HepG2 (cell line): ENCODE measurements around the gene U2AF1L4. TPM values are rescaled to one million over a fixed set of nuclear protein-coding genes. Genes with fewer than 3 reads are reported as not detected.

ENCODE experiments used
- ATAC-seq: fragments of 200-7000 bp; cut with Tn5 transposase; 3 replicates; pipeline ENCODE4 v1.9.1; 2020; ENCODE audit warnings: mild to moderate bottlenecking, moderate library complexity
- BruUV-seq: library from RNA; stranded (reverse); fragments of 400-500 nt; replicated peaks from 2 replicates; lab custom pipeline; 2021; lab: Mats Ljungman, UMichigan
- CTCF ChIA-PET: fragments of 300-600 bp; formaldehyde crosslinking; extraction: SDS; loops from one replicate; lab custom pipeline; 2021; ENCODE audit warnings: low total read pairs, inconsistent platforms, low intra/inter-chr PET ratio; lab: Yijun Ruan, JAX
- POLR2A ChIA-PET: fragments of 350-600 bp; sonication (Branson Sonifier 250); formaldehyde crosslinking; loops from one replicate; lab custom pipeline; 2020; ENCODE audit warnings: antibody characterized with exemption, inconsistent platforms; lab: Yijun Ruan, JAX
- DNase-seq: peaks from one replicate; pipeline ENCODE4 v3.0.0-alpha.2; 2015; ENCODE audit warnings: low spot score
- FAIRE-seq: peaks from 3 replicates; lab custom pipeline; 2011; peaks lifted over from hg19 to GRCh38; lab: Jason Lieb, UNC
- H2AFZ ChIP-seq: one replicate; pipeline ENCODE4 v1.6.1; 2011; ENCODE audit warnings: low read length, inconsistent platforms
- H3K27ac ChIP-seq: fragments of 300-600 bp; 3 replicates; pipeline ENCODE4 v1.8.0; 2011; ENCODE audit warnings: mixed run types, mild to moderate bottlenecking, mixed read lengths, low read length, inconsistent platforms; ENCODE audit not compliant: insufficient read depth; ENCODE audit errors: extremely low read length
- H3K27me3 ChIP-seq, 2 experiments: fragments of 200-600 bp in 1 of 2; 2 replicates in 1 of 2; 3 replicates in 1 of 2; pipeline versions ENCODE4 v1.6.0 to v1.8.0; 2011; ENCODE audit warnings: low read length in 2 of 2, mild to moderate bottlenecking in 2 of 2, moderate library complexity in 2 of 2, inconsistent platforms in 1 of 2; ENCODE audit not compliant: insufficient read depth in 2 of 2, control insufficient read depth in 1 of 2
- H3K36me3 ChIP-seq, 2 experiments: fragments of 200-600 bp in 1 of 2; replicated peaks in 1 of 2; 2 replicates in 1 of 2; 3 replicates in 1 of 2; pipeline versions ENCODE4 v1.5.1 to v1.8.0; 2011; ENCODE audit warnings: low read length in 2 of 2, inconsistent platforms in 1 of 2; ENCODE audit not compliant: insufficient read depth in 2 of 2, control insufficient read depth in 1 of 2
- H3K4me1 ChIP-seq: 2 replicates; pipeline ENCODE4 v1.5.1; 2012; ENCODE audit warnings: low read length, inconsistent platforms; ENCODE audit not compliant: insufficient read depth
- H3K4me2 ChIP-seq: 2 replicates; pipeline ENCODE4 v1.6.0; 2011; ENCODE audit warnings: low read depth, low read length, inconsistent platforms
- H3K4me3 ChIP-seq, 3 experiments: fragments of 200-600 bp in 1 of 3; sonication (generic), shearing (Covaris generic) in 1 of 3; replicated peaks in 1 of 3; 2 replicates each; pipeline ENCODE4 v1.5.1; 2011 to 2016; ENCODE audit warnings: low read length in 3 of 3, inconsistent platforms in 2 of 3, low read depth in 2 of 3, mild to moderate bottlenecking in 2 of 3, control low read depth in 1 of 3, mixed read lengths in 1 of 3; ENCODE audit not compliant: insufficient read depth in 1 of 3
- H3K79me2 ChIP-seq: one replicate; pipeline ENCODE4 v1.6.1; 2011; ENCODE audit warnings: low read length, inconsistent platforms; ENCODE audit not compliant: insufficient read depth
- H3K9ac ChIP-seq: 2 replicates; pipeline ENCODE4 v1.6.0; 2011; ENCODE audit warnings: mild to moderate bottlenecking, low read depth, low read length, inconsistent platforms; ENCODE audit not compliant: insufficient read depth
- H3K9me3 ChIP-seq: 2 replicates; pipeline ENCODE4 v1.5.1; 2012; ENCODE audit warnings: mild to moderate bottlenecking, low read length
- H4K20me1 ChIP-seq: 2 replicates; pipeline ENCODE4 v1.6.0; 2011; ENCODE audit warnings: inconsistent platforms, mild to moderate bottlenecking, low read length, moderate library complexity; ENCODE audit not compliant: insufficient read depth
- HDAC1 ChIP-seq: sonication (generic); formaldehyde crosslinking; IDR thresholded peaks from 2 replicates; pipeline ENCODE4 v1.5.1; 2020; ENCODE audit warnings: mild to moderate bottlenecking, missing genetic modification reagents
- RFX1 ChIP-seq: fragments of 450-650 bp; IDR thresholded peaks from 2 replicates; pipeline ENCODE4 v1.6.1; 2017
- SRSF9 ChIP-seq: fragments of 200-400 bp; formaldehyde crosslinking; IDR thresholded peaks from 2 replicates; pipeline ENCODE4 v1.6.1; 2018; ENCODE audit warnings: borderline replicate concordance, mild to moderate bottlenecking, low read depth, low read length; ENCODE audit not compliant: insufficient read depth, poor library complexity, severe bottlenecking
- THAP11 ChIP-seq: IDR thresholded peaks from 2 replicates; pipeline ENCODE4 v1.6.1; 2016; ENCODE audit warnings: missing biosample characterization, missing genetic modification reagents
- ZNF224 ChIP-seq: sonication (generic); formaldehyde crosslinking; IDR thresholded peaks from 2 replicates; pipeline ENCODE4 v1.5.0; 2020; ENCODE audit warnings: mild to moderate bottlenecking, missing genetic modification reagents
- ZNF253 ChIP-seq: sonication (generic); formaldehyde crosslinking; IDR thresholded peaks from 2 replicates; pipeline ENCODE4 v1.8.0; 2022; ENCODE audit warnings: mild to moderate bottlenecking, missing genetic modification reagents, borderline replicate concordance
- ZNF256 ChIP-seq: sonication (generic); formaldehyde crosslinking; conservative IDR thresholded peaks from 2 replicates; pipeline ENCODE4 v1.4.0; 2020; ENCODE audit warnings: missing genetic modification reagents
- ZNF296 ChIP-seq: sonication (generic); formaldehyde crosslinking; conservative IDR thresholded peaks from 2 replicates; pipeline ENCODE4 v1.5.0; 2020; ENCODE audit warnings: mild to moderate bottlenecking, missing genetic modification reagents
- ZNF484 ChIP-seq: sonication (generic); formaldehyde crosslinking; IDR thresholded peaks from 2 replicates; pipeline ENCODE4 v1.5.1; 2020; ENCODE audit warnings: mild to moderate bottlenecking, low read depth, missing genetic modification reagents, borderline replicate concordance
- ZNF564 ChIP-seq: sonication (generic); formaldehyde crosslinking; IDR thresholded peaks from 2 replicates; pipeline ENCODE4 v1.8.1; 2023; ENCODE audit warnings: mild to moderate bottlenecking, missing genetic modification reagents
- ZNF598 ChIP-seq: sonication (generic); formaldehyde crosslinking; IDR thresholded peaks from 2 replicates; pipeline ENCODE4 v1.5.1; 2020; ENCODE audit warnings: mild to moderate bottlenecking, missing genetic modification reagents, borderline replicate concordance
- WGBS: methylation state at CpG from one replicate; pipeline ENCODE4 v1.1.6; 2017; ENCODE audit warnings: low lambda C conversion rate; 5-methylcytosine and 5-hydroxymethylcytosine counted together
- in situ Hi-C: cut with HindIII; loops from 2 replicates; pipeline ENCODE4 v1.10.0; 2017; ENCODE audit warnings: low pct_unique_long_range_greater_than_20kb; ENCODE audit not compliant: extremely low pct_ligation_motif_present
- intact Hi-C: fragments of 100-400 bp; cut with micrococcal nuclease; formaldehyde crosslinking; loops from one replicate; pipeline ENCODE4 v1.10.0; 2022; ENCODE audit not compliant: unreplicated experiment
- polyA plus RNA-seq, 8 experiments: library from polyadenylated mRNA; depleted of rRNA in 3 of 8; stranded (reverse) in 7 of 8; unstranded in 1 of 8; fragments of >200 nt; fragmentation: Illumina TruSeq in 4 of 8; extraction: Trizol in 4 of 8; gene quantifications; 2 replicates each; pipeline versions ENCODE4 v1.2.1 to v1.2.3, GENCODE V29; 2011 to 2016; ENCODE audit warnings: low read depth in 4 of 8, missing spikeins in 1 of 8, mixed read lengths in 1 of 8; ENCODE audit not compliant: insufficient read depth in 1 of 8
- total RNA-seq, 5 experiments: library from RNA; depleted of rRNA; stranded (reverse); fragments of >200 nt; fragmentation: Illumina TruSeq; extraction: Trizol; gene quantifications; 2 replicates each; pipeline ENCODE4 v1.2.3, GENCODE V29; 2016; ENCODE audit warnings: low read depth in 1 of 5
- TF ChIP-seq, protein P1 (sequence below): sonication (generic); formaldehyde crosslinking; IDR thresholded peaks from 2 replicates; pipeline ENCODE4 v1.5.1; 2020; ENCODE audit warnings: missing genetic modification reagents, mild to moderate bottlenecking, borderline replicate concordance
- TF ChIP-seq, protein P2 (sequence below): sonication (generic); formaldehyde crosslinking; IDR thresholded peaks from 2 replicates; pipeline ENCODE4 v1.4.0; 2020; ENCODE audit warnings: missing genetic modification reagents, borderline replicate concordance
- TF ChIP-seq, protein P3 (sequence below): sonication (generic); formaldehyde crosslinking; IDR thresholded peaks from 2 replicates; pipeline ENCODE4 v1.4.0; 2020; ENCODE audit warnings: mild to moderate bottlenecking, missing genetic modification reagents
- TF ChIP-seq, protein P4 (sequence below): sonication (generic); formaldehyde crosslinking; IDR thresholded peaks from 2 replicates; pipeline ENCODE4 v1.8.1; 2023; ENCODE audit warnings: mild to moderate bottlenecking, moderate library complexity, missing genetic modification reagents

Gene U2AF1L4
- total and polyA plus RNA-seq, 2 of the 13 experiments (the other 11 are each of a cell fraction or from before 2014, with no cell fraction given), result 7.9 to 15.4 TPM

DNA sequence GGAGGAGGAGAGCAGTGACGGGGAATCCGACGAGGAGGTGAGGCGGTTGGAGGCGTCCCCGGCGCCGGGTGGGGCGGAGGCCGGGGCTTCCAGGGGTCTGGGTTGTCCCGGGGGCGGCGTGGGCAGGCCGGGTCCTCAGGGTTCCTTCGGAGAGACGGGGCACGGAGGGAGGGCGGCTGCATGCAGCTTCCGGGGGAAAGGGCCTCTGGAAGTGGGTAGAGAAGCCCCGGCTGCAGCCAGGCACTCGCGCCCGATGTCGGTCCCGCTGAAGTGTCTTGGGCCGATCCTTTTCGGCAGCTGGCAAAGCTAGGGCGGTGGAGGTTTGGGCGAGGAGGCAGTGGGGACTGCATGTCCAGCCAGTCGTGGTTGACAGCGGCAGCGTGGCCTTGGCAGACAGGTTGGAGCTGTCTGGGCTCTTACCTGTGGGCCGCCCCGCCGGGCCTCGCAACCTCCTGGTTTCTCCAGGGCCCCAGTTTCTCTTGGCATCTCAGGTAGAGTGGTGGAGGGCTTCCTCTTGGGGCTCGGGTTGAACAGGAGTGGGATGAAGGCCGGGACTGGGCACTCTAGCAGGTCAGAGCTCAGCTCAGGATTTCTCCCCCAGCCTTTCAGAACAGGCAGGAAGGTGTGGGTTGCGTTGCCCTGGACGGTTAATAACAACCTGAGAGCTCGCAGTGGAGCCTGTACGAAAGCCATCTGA lies 26.7 kb downstream of the U2AF1L4 start:
- H3K36me3 ChIP-seq, result peaks cover 17 to 30% of the 10 kb centered on the region in 2 experiments
- H3K27ac ChIP-seq, result peak overlapping the region; percentile 67
- H3K4me1 ChIP-seq, result peaks cover 34% of the 10 kb centered on the region
- H3K27me3 ChIP-seq, result no peaks in the 10 kb centered on the region
- 3% methylated on average over 20 of the region's 42 CpGs for WGBS
- intact Hi-C loops, result loop anchor here (2.0 kb wide), 1 partner anchor 22 kb away; no protein-coding TSS in a partner anchor
- BruUV-seq, result no TSS peak
- peaks cover 8% of the 10 kb centered on the region for H4K20me1 ChIP-seq
- H3K9ac ChIP-seq, result peak overlapping the region; percentile 88
- peak overlapping the region; percentile 93 to 99 (median 97) for H3K4me3 ChIP-seq
- H3K9me3 ChIP-seq, result no peaks in the 10 kb centered on the region
- ChIA-PET POLR2A (interaction anchor here (0.6 to 4.6 kb wide), 9 partner anchors 11 to 101 kb away, joined by 3 to 69 read pairs (median 4); partner anchors contain the start of genes LIN37, PSENEN and U2AF1L4), CTCF (interaction anchor here (1.2 to 7.0 kb wide), 2 partner anchors 24 to 75 kb away, joined by 4 to 201 read pairs; no protein-coding TSS in a partner anchor)
- no peak for DNase-seq
- H2AFZ ChIP-seq, result no peak overlapping the region
- in situ Hi-C loops, result loop anchor here (5.0 kb wide), 1 partner anchor 171 kb away; the partner anchor contains the start of gene TMEM147
- peak overlapping the region; percentile 84 for H3K4me2 ChIP-seq
- no peak for ATAC-seq
- H3K79me2 ChIP-seq, result peaks cover 21% of the 10 kb centered on the region
- no peak for FAIRE-seq
- TF ChIP-seq ZNF484 (CRISPR knock-in tag) (no peak), ZNF253 (CRISPR knock-in tag) (no peak), ZNF564 (CRISPR knock-in tag) (no peak), THAP11 (CRISPR knock-in tag) (0 out of 2 replicates have a peak, but pooled peaks have one; percentile 23), ZNF224 (CRISPR knock-in tag) (no peak), HDAC1 (peak; percentile 61; the same call in 1 of the 2 replicates), RFX1 (no peak), SRSF9 (no peak), ZNF256 (CRISPR knock-in tag) (no peak), ZNF598 (peak; percentile 87; the same call in 1 of the 2 replicates), ZNF296 (CRISPR knock-in tag) (no peak)
- TF ChIP-seq, protein P1, sequence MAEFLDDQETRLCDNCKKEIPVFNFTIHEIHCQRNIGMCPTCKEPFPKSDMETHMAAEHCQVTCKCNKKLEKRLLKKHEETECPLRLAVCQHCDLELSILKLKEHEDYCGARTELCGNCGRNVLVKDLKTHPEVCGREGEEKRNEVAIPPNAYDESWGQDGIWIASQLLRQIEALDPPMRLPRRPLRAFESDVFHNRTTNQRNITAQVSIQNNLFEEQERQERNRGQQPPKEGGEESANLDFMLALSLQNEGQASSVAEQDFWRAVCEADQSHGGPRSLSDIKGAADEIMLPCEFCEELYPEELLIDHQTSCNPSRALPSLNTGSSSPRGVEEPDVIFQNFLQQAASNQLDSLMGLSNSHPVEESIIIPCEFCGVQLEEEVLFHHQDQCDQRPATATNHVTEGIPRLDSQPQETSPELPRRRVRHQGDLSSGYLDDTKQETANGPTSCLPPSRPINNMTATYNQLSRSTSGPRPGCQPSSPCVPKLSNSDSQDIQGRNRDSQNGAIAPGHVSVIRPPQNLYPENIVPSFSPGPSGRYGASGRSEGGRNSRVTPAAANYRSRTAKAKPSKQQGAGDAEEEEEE (CRISPR knock-in tag), result no peak
- TF ChIP-seq, protein P2, sequence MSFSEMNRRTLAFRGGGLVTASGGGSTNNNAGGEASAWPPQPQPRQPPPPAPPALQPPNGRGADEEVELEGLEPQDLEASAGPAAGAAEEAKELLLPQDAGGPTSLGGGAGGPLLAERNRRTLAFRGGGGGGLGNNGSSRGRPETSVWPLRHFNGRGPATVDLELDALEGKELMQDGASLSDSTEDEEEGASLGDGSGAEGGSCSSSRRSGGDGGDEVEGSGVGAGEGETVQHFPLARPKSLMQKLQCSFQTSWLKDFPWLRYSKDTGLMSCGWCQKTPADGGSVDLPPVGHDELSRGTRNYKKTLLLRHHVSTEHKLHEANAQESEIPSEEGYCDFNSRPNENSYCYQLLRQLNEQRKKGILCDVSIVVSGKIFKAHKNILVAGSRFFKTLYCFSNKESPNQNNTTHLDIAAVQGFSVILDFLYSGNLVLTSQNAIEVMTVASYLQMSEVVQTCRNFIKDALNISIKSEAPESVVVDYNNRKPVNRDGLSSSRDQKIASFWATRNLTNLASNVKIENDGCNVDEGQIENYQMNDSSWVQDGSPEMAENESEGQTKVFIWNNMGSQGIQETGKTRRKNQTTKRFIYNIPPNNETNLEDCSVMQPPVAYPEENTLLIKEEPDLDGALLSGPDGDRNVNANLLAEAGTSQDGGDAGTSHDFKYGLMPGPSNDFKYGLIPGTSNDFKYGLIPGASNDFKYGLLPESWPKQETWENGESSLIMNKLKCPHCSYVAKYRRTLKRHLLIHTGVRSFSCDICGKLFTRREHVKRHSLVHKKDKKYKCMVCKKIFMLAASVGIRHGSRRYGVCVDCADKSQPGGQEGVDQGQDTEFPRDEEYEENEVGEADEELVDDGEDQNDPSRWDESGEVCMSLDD, result no peak
- TF ChIP-seq, protein P3, sequence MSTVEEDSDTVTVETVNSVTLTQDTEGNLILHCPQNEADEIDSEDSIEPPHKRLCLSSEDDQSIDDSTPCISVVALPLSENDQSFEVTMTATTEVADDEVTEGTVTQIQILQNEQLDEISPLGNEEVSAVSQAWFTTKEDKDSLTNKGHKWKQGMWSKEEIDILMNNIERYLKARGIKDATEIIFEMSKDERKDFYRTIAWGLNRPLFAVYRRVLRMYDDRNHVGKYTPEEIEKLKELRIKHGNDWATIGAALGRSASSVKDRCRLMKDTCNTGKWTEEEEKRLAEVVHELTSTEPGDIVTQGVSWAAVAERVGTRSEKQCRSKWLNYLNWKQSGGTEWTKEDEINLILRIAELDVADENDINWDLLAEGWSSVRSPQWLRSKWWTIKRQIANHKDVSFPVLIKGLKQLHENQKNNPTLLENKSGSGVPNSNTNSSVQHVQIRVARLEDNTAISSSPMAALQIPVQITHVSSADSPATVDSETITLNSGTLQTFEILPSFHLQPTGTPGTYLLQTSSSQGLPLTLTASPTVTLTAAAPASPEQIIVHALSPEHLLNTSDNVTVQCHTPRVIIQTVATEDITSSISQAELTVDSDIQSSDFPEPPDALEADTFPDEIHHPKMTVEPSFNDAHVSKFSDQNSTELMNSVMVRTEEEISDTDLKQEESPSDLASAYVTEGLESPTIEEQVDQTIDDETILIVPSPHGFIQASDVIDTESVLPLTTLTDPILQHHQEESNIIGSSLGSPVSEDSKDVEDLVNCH (CRISPR knock-in tag), result no peak
- TF ChIP-seq, protein P4, sequence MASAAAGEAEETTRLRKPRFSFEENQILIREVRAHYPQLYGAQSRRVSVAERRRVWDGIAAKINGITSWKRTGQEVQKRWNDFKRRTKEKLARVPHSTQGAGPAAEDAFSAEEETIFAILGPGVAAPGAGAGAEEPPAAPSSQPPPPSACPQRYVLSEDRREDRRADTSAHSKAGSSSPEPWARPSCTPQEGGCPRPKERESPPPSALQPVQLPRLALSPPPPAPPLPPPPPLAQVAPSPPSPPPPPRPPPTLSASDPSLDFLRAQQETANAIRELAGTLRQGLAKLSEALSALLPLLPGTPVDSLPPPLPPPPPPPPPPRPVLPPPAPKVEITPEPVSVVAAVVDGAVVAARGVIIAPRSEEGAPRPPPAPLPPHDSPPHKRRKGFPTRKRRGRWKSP, result no peak
